ENCODE data around the gene CTDSPL. TPM values are rescaled to one million over a fixed set of nuclear protein-coding genes. Genes with fewer than 3 reads are reported as not detected.
A peak's percentile ranks its signal among the peaks of the same experiment; 100 is the strongest.

CTDSPL gene
- total RNA-seq, 1 donor from 2014 or later = 6.1 TPM

DNA sequence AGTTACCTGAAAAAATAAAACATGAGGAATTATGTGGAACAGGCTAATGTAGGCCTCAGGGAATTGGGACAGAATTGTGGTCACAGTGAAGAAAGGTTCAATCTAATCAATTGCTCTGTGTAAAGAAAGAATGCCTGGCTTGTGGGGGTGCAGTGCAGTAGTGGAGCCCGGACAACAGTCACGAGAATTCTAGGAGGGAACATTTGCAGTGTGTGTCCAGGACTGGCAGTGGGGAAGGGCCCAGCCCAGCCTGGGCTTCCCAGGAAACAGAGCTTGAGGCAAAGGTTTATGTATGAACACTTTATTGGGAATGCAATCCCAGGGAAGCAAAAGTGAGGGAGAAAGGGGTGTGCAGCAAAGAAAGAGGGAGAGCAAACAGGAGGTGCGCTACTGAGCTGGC lies 29.2 kb upstream of the CTDSPL start:
- peaks cover 8% of the 10 kb centered on the region for H3K27me3 Mint-ChIP-seq
- no peaks in the 10 kb centered on the region for H3K4me1 Mint-ChIP-seq
- no peak for DNase-seq
- intact Hi-C loops (cut with micrococcal nuclease) = no loop called here
- no peaks in the 10 kb centered on the region for H3K9me3 Mint-ChIP-seq
- H3K36me3 Mint-ChIP-seq (ENCODE audit: low read depth) = no peaks in the 10 kb centered on the region
- H3K4me3 Mint-ChIP-seq = no peak overlapping the region
- H3K27ac Mint-ChIP-seq = no peak overlapping the region

DNA sequence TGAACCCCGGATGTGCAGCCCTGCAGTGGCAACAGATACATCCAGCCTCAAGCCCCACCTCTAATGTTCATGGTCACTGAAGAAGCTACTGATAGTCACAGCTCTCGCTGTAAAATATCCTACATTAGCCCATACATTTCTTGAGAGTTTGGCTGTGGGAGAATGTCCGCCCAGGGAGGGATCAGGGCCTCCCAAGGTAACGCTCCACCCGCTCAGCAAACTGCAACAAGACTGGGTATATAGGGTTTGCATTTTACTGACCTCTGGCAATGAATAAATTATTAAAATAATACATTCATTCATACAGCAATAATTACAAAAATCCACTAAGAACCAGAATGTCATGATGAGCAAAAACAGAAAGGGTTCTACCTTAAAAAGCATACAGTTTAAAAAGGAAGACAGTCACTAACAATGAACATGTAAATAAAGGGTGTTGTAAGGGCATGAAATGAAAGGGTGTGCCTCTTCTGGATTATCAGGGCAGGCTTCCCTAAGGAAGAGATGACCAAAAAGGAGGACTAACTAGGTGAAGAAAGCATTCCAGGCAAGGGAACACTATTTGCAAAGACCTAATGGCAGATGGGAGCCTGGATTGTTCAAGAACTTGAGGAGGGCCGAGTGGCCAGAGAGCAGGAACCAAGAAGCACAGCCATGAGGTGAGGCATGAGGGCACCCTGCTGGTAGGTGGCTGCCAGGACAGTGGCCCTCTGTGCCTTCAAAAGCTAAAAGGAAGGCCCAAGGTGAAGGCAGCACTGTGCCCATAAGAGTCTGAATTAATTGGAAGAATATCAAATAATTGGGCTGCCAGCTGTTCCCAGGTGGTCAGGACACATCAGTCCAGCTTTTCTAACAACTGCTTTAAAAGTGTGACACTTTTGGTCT lies 28.1 kb upstream of the CTDSPL start:
- Mint-ChIP-seq H3K27ac (no peak overlapping the region), H3K4me3 (no peak overlapping the region), H3K9me3 (no peaks in the 10 kb centered on the region), H3K27me3 (peaks cover under 1% of the 10 kb centered on the region), H3K4me1 (no peaks in the 10 kb centered on the region), H3K36me3 (ENCODE audit: low read depth) (no peaks in the 10 kb centered on the region)
- intact Hi-C loops (cut with micrococcal nuclease) = no loop called here
- no peak for DNase-seq

DNA sequence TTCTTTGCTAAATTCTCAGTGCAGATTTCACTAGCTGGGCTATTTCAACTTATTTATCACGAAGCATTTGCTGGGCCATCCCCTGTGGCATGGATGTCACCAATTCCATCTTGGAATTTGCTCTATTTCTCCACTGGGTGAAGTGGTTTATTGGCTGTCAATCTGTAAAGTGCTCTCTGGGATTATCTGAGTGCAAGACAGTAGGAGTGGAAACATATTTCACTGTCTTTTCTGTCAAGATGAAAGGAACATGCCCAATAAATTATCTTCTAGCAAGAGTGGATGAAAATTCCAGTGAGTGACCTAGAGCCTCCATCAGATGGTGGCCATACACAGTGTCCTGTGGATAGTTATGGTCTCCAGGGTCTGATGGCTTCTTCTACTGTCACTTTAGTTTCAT lies 25.1 kb upstream of the CTDSPL start:
- Mint-ChIP-seq H3K27me3 (peaks cover 12% of the 10 kb centered on the region), H3K36me3 (ENCODE audit: low read depth) (no peaks in the 10 kb centered on the region), H3K4me3 (no peak overlapping the region), H3K9me3 (peaks cover 3% of the 10 kb centered on the region), H3K27ac (no peak overlapping the region), H3K4me1 (no peaks in the 10 kb centered on the region)
- intact Hi-C loops (cut with micrococcal nuclease) = no loop called here
- no peak for DNase-seq

DNA sequence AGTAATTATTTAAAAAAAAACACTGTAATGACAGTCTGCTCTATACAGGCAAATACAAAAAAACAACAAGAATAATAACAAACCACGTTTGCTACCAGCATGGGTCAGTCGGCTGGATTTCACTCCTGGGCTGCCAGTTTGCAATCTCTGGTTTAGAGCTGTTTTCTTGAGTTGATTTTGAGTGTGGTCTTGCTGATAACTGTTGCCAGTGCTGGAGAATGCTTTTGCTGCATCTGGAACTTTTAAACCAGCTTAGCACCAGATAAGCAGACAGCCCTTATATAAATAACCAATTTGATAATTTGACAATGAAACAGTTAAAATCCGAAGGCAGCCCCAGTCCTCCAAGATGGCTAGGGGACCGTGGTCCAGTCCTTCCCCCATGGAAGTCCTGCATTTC lies 14.0 kb upstream of the CTDSPL start:
- intact Hi-C loops (cut with micrococcal nuclease) = no loop called here
- peaks cover 10% of the 10 kb centered on the region for H3K27me3 Mint-ChIP-seq
- no peak overlapping the region for H3K4me3 Mint-ChIP-seq
- H3K36me3 Mint-ChIP-seq (ENCODE audit: low read depth) = no peaks in the 10 kb centered on the region
- DNase-seq = no peak
- no peaks in the 10 kb centered on the region for H3K4me1 Mint-ChIP-seq
- H3K27ac Mint-ChIP-seq = no peak overlapping the region
- peaks cover 2% of the 10 kb centered on the region for H3K9me3 Mint-ChIP-seq

DNA sequence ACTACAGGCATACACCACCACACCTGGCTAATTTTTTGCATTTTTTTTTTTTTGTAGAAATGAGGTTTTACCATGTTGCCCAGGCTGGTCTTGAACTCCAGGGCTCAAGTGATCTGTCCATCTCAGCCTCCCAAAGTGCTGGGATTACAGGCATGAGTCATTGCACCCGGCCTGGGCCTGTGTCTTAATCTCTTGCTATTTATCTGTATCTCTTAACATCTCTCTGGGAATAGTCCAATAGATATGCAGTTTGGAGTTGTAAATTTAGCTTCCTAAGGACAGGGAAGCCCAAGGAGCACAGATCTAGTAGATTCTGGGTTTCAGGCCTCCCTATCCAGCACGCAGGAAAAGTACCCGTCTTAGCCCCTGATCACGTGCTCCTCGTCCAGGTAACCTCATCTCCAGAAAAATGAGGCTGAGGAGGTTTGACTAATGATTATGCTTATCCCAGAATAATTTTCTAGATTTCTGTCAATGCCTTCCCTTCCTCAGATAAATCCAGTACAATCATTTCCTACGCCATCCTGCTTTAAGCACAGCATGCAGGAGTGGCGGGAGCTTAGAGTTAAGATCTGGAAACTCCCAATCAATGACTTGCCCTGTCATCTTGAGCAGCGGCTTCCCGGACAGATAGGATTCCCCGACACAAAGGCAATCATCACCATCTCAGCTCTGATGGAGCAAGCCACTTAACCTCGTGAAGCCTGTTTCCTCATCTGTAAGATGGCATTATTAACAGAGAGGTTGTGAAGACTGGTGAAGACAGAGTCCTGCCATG lies 12.3 kb upstream of the CTDSPL start:
- H3K36me3 Mint-ChIP-seq (ENCODE audit: low read depth) = no peaks in the 10 kb centered on the region
- no peak overlapping the region for H3K27ac Mint-ChIP-seq
- peaks cover 7% of the 10 kb centered on the region for H3K27me3 Mint-ChIP-seq
- no peak for DNase-seq
- no peaks in the 10 kb centered on the region for H3K4me1 Mint-ChIP-seq
- H3K4me3 Mint-ChIP-seq = no peak overlapping the region
- intact Hi-C loops (cut with micrococcal nuclease) = no loop called here
- no peaks in the 10 kb centered on the region for H3K9me3 Mint-ChIP-seq

DNA sequence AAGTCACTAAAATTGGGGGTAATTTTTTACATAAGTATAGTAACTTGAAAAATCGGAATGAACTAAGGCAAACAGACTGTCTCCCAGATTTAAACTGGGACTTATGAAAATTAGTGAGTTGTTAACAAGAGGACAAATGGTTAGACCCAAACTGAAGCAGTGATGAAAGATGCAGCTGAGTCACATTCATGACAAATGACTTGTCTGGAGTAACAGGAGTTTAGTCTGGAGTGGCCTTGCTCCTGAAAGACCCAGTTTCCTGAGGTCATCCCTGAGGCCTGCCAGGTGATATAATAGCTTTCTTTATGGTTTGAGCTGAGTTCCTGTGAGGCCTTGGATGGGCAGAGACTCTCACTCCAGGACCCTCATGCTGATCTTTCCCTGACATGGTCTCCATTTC lies 9.6 kb upstream of the CTDSPL start:
- no peaks in the 10 kb centered on the region for H3K36me3 Mint-ChIP-seq (ENCODE audit: low read depth)
- H3K9me3 Mint-ChIP-seq = no peaks in the 10 kb centered on the region
- H3K4me1 Mint-ChIP-seq = no peaks in the 10 kb centered on the region
- no peak for DNase-seq
- peaks cover 3% of the 10 kb centered on the region for H3K27me3 Mint-ChIP-seq
- H3K27ac Mint-ChIP-seq = no peak overlapping the region
- H3K4me3 Mint-ChIP-seq = no peak overlapping the region
- intact Hi-C loops (cut with micrococcal nuclease) = no loop called here

DNA sequence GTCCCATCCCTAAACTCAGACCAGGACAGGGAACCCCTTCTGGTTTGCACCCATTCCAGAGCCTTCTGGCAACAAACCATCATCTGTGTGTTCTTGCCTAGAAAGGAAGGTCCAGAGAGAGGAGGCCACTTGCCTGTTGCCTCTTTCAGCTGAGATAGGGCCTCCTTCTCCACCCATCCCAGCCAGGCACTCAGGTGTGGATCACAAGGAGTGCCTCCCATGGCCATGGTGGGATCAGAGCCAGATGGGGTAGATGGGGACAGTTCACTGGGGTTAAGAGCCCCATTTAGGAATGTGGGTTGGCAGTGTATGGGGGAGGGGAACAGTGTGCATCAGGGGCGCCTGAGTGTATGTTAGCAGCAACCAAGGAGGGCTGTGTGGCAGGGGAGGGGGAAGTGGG lies 8.9 kb upstream of the CTDSPL start:
- Mint-ChIP-seq H3K9me3 (no peaks in the 10 kb centered on the region), H3K27ac (no peak overlapping the region), H3K27me3 (no peaks in the 10 kb centered on the region), H3K36me3 (ENCODE audit: low read depth) (no peaks in the 10 kb centered on the region), H3K4me1 (no peaks in the 10 kb centered on the region), H3K4me3 (no peak overlapping the region)
- no peak for DNase-seq
- intact Hi-C loops (cut with micrococcal nuclease) = no loop called here

DNA sequence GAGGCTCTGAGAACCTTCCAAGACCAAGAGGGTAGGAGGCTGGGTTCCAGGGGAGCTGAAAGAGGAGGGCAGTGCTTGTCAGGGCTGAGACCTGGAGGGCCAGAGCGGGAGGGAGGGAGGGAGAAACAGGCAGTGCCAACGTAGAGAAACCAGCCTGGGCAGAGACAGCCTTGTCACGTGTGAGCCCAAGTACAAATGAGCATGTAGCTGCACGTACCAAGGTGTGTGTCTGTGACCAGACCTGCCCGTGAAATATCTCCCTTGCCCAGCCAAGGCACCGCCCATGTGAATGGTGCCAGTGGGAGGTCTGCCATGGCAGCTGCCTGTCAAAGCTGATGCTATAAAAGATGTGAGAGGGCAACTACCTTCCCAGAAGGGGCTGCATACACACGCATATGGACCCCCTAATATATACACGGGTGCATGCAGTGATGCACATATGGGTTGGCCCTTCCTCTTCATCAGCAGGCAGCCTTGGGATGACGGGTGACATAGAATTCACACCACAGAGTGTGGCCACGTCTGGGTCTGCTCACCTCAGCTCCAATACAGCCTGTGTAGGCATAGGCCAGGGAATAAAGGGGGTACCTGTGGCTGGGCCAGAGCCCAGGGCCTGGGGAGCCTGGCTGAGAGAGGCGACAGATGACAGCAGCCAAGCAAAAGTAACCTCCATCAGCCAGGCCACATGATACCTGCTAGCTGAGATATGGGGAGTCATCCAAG lies 7.8 kb upstream of the CTDSPL start:
- DNase-seq = no peak
- intact Hi-C loops (cut with micrococcal nuclease) = no loop called here
- no peaks in the 10 kb centered on the region for H3K36me3 Mint-ChIP-seq (ENCODE audit: low read depth)
- no peaks in the 10 kb centered on the region for H3K9me3 Mint-ChIP-seq
- H3K4me1 Mint-ChIP-seq = no peaks in the 10 kb centered on the region
- H3K4me3 Mint-ChIP-seq = no peak overlapping the region
- H3K27me3 Mint-ChIP-seq = no peaks in the 10 kb centered on the region
- H3K27ac Mint-ChIP-seq = no peak overlapping the region

DNA sequence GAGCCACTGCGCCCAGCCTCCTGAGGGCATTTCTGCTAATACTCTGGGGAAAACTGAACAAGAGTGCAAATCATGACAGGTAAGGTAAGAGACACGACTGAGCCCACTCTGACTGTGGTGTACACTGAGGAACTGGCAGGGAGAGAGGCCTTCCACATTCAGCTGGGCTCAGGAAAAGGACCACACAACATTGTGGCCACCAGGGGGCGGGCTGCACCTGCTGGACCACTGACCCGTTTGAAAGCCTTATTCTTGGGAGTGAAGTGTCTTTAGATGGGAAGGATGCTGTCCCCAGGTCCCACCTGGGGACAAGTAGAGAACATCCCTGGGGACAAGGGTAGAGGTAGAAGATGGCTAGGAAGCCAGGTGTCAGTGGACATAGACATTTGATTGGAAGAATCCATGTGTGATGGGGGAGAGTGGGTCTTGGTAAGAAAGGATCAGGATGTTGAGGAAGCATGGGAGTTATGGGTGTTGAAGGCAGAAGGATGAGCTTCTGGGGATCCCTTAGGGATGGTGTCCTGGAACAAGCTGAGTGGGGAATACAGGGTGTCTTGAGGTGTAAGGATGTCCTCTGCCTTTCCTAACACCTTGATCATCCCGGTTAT lies 6.2 kb upstream of the CTDSPL start:
- peak; percentile 93 for DNase-seq
- no peaks in the 10 kb centered on the region for H3K36me3 Mint-ChIP-seq (ENCODE audit: low read depth)
- no peaks in the 10 kb centered on the region for H3K27me3 Mint-ChIP-seq
- H3K27ac Mint-ChIP-seq = no peak overlapping the region
- no peaks in the 10 kb centered on the region for H3K9me3 Mint-ChIP-seq
- H3K4me3 Mint-ChIP-seq = no peak overlapping the region
- intact Hi-C loops (cut with micrococcal nuclease) = loop anchor here (1.0 kb wide), 2 partner anchors 112 to 148 kb away; no protein-coding TSS in a partner anchor
- peaks cover 5% of the 10 kb centered on the region for H3K4me1 Mint-ChIP-seq

DNA sequence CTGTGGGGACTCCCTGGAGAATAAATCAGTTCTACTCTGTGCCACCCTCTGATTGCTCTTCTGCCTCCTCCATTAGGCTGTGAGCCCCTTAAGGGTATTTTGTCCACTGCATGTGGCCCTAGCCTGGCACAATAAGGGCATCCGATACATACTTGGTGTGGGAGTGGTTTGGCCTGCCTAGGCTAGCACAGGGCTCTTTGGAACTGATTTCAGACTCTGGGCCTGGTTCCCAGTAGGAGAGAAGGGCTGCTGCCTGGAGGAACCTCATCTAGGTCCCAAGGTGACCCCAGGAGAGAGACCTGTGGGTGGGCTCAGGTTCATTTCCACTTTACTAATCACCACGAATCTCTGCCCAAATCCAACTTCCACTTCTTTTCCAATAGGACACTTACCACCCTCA lies 5.3 kb upstream of the CTDSPL start:
- Mint-ChIP-seq H3K36me3 (ENCODE audit: low read depth) (no peaks in the 10 kb centered on the region), H3K9me3 (no peaks in the 10 kb centered on the region), H3K27me3 (peaks cover 6% of the 10 kb centered on the region), H3K4me1 (peaks cover 12% of the 10 kb centered on the region), H3K4me3 (no peak overlapping the region), H3K27ac (no peak overlapping the region)
- intact Hi-C loops (cut with micrococcal nuclease) = no loop called here
- no peak for DNase-seq

DNA sequence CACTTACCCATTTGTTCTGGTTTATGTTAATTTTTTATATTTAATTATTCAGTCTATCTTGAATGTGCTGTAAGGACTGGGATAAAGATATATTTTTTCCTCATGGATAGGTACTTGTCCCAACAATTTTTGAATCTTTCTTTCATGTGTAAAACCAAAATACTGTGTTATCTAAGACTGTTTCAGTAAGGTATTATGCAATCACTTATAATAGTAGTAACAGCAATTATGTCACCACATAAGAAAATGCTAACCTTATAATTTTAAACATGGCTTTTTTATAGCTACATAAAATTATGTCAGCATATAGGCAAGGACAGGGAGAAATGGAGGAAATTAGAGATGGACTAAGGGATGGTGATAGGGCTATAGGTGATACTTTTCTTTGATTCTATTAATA lies 2.9 kb upstream of the CTDSPL start:
- Mint-ChIP-seq H3K4me3 (no peak overlapping the region), H3K27me3 (peaks cover 19% of the 10 kb centered on the region), H3K27ac (no peak overlapping the region), H3K36me3 (ENCODE audit: low read depth) (no peaks in the 10 kb centered on the region), H3K9me3 (no peaks in the 10 kb centered on the region), H3K4me1 (peaks cover 18% of the 10 kb centered on the region)
- intact Hi-C loops (cut with micrococcal nuclease) = no loop called here
- no peak for DNase-seq

DNA sequence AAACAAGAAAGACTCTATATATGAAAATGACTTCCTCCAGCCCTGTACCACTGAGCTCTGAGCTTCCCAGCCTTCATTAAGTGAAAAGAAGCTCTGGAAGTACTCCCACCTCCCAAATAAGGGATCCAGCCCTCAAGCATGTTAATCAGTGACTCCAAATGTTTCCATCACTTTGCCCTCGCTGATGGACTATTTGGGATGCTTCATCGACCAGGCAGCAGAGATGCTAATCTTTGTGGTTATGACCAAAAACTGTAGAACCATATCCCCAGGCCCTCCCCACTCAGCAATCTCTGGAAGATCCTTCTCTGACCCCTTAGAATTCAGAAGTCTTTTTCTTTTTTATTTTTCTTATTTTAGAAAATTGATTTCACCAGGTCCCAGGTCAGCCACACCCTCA lies 2.3 kb upstream of the CTDSPL start:
- no peaks in the 10 kb centered on the region for H3K36me3 Mint-ChIP-seq (ENCODE audit: low read depth)
- DNase-seq = no peak
- peaks cover 18% of the 10 kb centered on the region for H3K4me1 Mint-ChIP-seq
- no peak overlapping the region for H3K4me3 Mint-ChIP-seq
- H3K9me3 Mint-ChIP-seq = no peaks in the 10 kb centered on the region
- H3K27ac Mint-ChIP-seq = no peak overlapping the region
- peaks cover 25% of the 10 kb centered on the region for H3K27me3 Mint-ChIP-seq
- intact Hi-C loops (cut with micrococcal nuclease) = no loop called here

DNA sequence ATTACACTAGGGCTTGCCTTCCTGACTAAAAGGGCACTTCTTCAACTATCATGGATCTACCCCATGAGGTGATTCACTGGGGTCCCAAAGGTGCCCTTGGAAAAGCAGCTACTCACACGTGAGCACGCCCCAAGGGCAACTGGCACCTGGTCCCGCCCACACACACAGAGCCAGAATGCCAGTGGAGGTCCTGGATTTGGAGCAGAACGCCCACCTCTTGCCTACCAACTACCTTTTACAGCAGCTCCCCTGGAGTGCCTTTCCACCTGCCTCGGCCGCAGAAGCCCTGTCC lies 1.8 kb upstream of the CTDSPL start:
- Mint-ChIP-seq H3K27me3 (peaks cover 27% of the 10 kb centered on the region), H3K36me3 (ENCODE audit: low read depth) (no peaks in the 10 kb centered on the region), H3K27ac (peak overlapping the region; percentile 71), H3K4me3 (peak overlapping the region; percentile 65), H3K4me1 (peaks cover 19% of the 10 kb centered on the region), H3K9me3 (no peaks in the 10 kb centered on the region)
- DNase-seq = no peak
- intact Hi-C loops (cut with micrococcal nuclease) = no loop called here
